ENCODE data around the gene KRT12. TPM values are rescaled to one million over a fixed set of nuclear protein-coding genes. Genes with fewer than 3 reads are reported as not detected.

KRT12 gene
- total and polyA plus RNA-seq, 2 experiments from 2014 or later, result not detected

DNA sequence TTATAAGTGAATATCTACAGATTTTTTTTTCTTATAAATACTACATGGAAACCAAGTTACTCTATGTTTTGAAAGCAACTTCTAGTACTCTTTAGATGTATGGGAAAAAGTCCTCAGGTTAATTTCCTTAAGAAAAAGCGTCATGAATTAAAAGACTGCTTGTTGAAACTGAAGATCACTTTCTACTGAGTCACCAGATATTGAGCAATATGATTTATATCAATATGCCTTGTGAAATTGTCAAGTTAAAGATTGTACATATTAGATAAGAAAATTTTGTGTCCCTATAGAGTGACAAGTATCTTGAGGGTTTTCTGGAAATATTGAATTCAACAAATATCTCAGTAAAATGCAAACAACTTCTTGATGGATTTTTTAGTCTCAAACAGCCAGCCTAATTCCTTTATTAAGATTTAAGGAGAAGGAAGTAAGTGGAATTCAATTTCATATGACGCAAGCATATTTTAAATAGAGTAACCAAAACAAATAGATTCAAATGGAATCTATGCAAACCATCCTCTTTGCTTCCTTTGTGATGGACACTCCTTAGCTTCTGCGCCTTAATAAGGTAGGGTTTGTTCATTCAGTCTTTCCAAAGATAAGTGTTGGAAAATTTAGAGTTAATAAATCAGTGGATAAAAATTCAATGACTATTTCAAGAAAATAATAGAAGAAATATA lies 16.6 kb downstream of the KRT12 start:
- peaks cover 11% of the 10 kb centered on the region for H3K4me1 ChIP-seq (ENCODE audit: insufficient read depth)
- no peaks in the 10 kb centered on the region for H3K36me3 ChIP-seq (replicated peaks; ENCODE audit: insufficient read depth, low read depth)
- H3K4me2 ChIP-seq, result no peak overlapping the region
- H3K27me3 ChIP-seq, result no peaks in the 10 kb centered on the region
- 93% methylated on average over 3 of the region's 3 CpGs for WGBS (ENCODE audit: low lambda C conversion rate, missing lambda C conversion rate)
- no peaks in the 10 kb centered on the region for H3K79me2 ChIP-seq
- no peaks in the 10 kb centered on the region for H4K20me1 ChIP-seq (ENCODE audit: insufficient read depth, poor library complexity, severe bottlenecking)
- no peak overlapping the region for H3K27ac ChIP-seq
- TF ChIP-seq, protein P1, sequence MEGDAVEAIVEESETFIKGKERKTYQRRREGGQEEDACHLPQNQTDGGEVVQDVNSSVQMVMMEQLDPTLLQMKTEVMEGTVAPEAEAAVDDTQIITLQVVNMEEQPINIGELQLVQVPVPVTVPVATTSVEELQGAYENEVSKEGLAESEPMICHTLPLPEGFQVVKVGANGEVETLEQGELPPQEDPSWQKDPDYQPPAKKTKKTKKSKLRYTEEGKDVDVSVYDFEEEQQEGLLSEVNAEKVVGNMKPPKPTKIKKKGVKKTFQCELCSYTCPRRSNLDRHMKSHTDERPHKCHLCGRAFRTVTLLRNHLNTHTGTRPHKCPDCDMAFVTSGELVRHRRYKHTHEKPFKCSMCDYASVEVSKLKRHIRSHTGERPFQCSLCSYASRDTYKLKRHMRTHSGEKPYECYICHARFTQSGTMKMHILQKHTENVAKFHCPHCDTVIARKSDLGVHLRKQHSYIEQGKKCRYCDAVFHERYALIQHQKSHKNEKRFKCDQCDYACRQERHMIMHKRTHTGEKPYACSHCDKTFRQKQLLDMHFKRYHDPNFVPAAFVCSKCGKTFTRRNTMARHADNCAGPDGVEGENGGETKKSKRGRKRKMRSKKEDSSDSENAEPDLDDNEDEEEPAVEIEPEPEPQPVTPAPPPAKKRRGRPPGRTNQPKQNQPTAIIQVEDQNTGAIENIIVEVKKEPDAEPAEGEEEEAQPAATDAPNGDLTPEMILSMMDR (IDR thresholded peaks at IDR 0.05; ENCODE audit: poor library complexity), result no peak
- TF ChIP-seq EZH2 (IDR thresholded peaks at IDR 0.05; ENCODE audit: borderline replicate concordance) (no peak), EZH2phosphoT487 (IDR thresholded peaks at IDR 0.05; ENCODE audit: low read depth, severe bottlenecking, unreplicated experiment) (no peak)
- no peaks in the 10 kb centered on the region for H3K9me3 ChIP-seq (ENCODE audit: low read depth)
- H3K9me2 ChIP-seq (replicated peaks; ENCODE audit: insufficient read depth), result no peaks in the 10 kb centered on the region
- H2AFZ ChIP-seq, result no peak overlapping the region
- no peak overlapping the region for H3K4me3 ChIP-seq
- no peak for DNase-seq (ENCODE audit: low spot score)

DNA sequence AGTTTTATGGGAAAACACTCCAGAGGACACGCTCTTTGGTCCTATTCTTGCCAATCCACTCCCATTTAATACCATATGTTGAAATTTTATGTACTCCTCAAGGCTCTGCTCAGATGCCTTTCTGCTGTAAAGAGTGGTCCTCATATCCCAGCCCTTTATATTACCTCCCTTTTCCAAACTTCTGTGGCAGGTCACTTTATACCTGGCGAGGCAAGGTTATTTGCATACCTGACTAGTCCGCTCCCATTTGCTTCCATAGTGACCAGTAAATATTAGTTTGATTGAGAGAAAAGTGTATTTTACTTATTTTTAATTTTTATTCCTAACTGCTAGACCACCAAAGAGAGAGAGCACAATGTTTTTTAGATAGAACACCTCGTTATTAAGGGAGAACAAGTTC lies 17.3 kb downstream of the KRT12 start:
- Histone ChIP-seq H3K9me2 (replicated peaks; ENCODE audit: insufficient read depth) (no peaks in the 10 kb centered on the region), H3K27me3 (no peaks in the 10 kb centered on the region), H3K9me3 (ENCODE audit: low read depth) (no peaks in the 10 kb centered on the region), H2AFZ (no peak overlapping the region), H3K4me1 (ENCODE audit: insufficient read depth) (peaks cover 11% of the 10 kb centered on the region), H3K4me2 (no peak overlapping the region), H3K27ac (no peak overlapping the region), H3K79me2 (no peaks in the 10 kb centered on the region), H3K4me3 (no peak overlapping the region), H3K36me3 (replicated peaks; ENCODE audit: insufficient read depth, low read depth) (no peaks in the 10 kb centered on the region), H4K20me1 (ENCODE audit: insufficient read depth, poor library complexity, severe bottlenecking) (no peaks in the 10 kb centered on the region)
- DNase-seq (ENCODE audit: low spot score), result no peak
- TF ChIP-seq, protein P1 (IDR thresholded peaks at IDR 0.05; ENCODE audit: poor library complexity), result no peak
- TF ChIP-seq EZH2 (IDR thresholded peaks at IDR 0.05; ENCODE audit: borderline replicate concordance) (no peak), EZH2phosphoT487 (IDR thresholded peaks at IDR 0.05; ENCODE audit: low read depth, severe bottlenecking, unreplicated experiment) (no peak)
- 90% methylated on average over 4 of the region's 4 CpGs for WGBS (ENCODE audit: low lambda C conversion rate, missing lambda C conversion rate)

DNA sequence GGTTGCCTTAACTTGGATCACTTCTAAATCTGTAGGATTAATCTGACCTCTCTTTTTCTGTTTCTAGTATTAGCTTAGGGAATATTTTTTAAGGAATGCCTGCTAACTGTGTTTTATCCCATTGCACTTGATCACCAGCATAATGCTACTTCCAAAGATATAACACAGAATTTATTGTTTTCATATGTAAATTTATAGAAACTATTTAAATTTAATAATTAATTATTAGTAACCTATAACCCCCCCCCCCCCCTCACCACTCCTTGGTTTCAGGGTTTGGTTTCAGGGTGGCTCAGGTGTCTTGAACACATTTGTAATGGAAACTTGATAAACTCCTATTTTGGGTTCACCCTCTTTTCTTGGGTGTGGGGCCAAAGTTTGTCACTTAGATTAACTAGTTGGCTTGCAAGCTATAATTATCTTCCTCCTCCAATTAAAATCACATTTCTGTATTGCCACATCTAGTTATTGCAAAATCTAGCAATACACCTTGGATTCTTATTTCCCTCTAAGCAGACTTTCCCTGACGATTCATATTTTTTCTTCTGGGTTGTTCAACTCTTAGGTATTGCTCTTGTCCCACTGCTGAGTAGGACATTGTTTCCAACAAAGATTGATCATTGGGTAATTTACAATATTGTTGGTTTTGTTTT lies 18.3 kb downstream of the KRT12 start:
- DNase-seq (ENCODE audit: low spot score), result no peak
- peaks cover 8% of the 10 kb centered on the region for H3K4me1 ChIP-seq (ENCODE audit: insufficient read depth)
- H3K27ac ChIP-seq, result no peak overlapping the region
- H3K79me2 ChIP-seq, result no peaks in the 10 kb centered on the region
- TF ChIP-seq, protein P1 (IDR thresholded peaks at IDR 0.05; ENCODE audit: poor library complexity), result no peak
- TF ChIP-seq EZH2 (IDR thresholded peaks at IDR 0.05; ENCODE audit: borderline replicate concordance) (no peak), EZH2phosphoT487 (IDR thresholded peaks at IDR 0.05; ENCODE audit: low read depth, severe bottlenecking, unreplicated experiment) (no peak)
- no peaks in the 10 kb centered on the region for H3K9me2 ChIP-seq (replicated peaks; ENCODE audit: insufficient read depth)
- no peak overlapping the region for H2AFZ ChIP-seq
- WGBS (ENCODE audit: low lambda C conversion rate, missing lambda C conversion rate), result 90% methylated on average over 1 of the region's 1 CpG
- no peaks in the 10 kb centered on the region for H4K20me1 ChIP-seq (ENCODE audit: insufficient read depth, poor library complexity, severe bottlenecking)
- no peak overlapping the region for H3K4me3 ChIP-seq
- H3K4me2 ChIP-seq, result no peak overlapping the region
- H3K9me3 ChIP-seq (ENCODE audit: low read depth), result no peaks in the 10 kb centered on the region
- H3K27me3 ChIP-seq, result no peaks in the 10 kb centered on the region
- no peaks in the 10 kb centered on the region for H3K36me3 ChIP-seq (replicated peaks; ENCODE audit: insufficient read depth, low read depth)
